D721Med (cell line): ENCODE measurements around the gene ALKBH1.
"Not testable (repeated sequence)": the region's sequence is repeated elsewhere in the genome, so short reads cannot be mapped to it uniquely, and the experiment has no call there.

Source experiments
- DNase-seq: peaks from one replicate; pipeline ENCODE4 v3.0.0; 2011; ENCODE audit warnings: low spot score; ENCODE audit not compliant: insufficient read length
- FAIRE-seq: peaks from 2 replicates; lab custom pipeline; 2011; peaks lifted over from hg19 to GRCh38; lab: Jason Lieb, UNC
- CTCF ChIP-seq: IDR thresholded peaks from 2 replicates; pipeline ENCODE4 v1.5.1; 2012; ENCODE audit warnings: mild to moderate bottlenecking, control low read depth; ENCODE audit not compliant: insufficient read depth; ENCODE audit errors: missing control alignments

Gene ALKBH1

DNA sequence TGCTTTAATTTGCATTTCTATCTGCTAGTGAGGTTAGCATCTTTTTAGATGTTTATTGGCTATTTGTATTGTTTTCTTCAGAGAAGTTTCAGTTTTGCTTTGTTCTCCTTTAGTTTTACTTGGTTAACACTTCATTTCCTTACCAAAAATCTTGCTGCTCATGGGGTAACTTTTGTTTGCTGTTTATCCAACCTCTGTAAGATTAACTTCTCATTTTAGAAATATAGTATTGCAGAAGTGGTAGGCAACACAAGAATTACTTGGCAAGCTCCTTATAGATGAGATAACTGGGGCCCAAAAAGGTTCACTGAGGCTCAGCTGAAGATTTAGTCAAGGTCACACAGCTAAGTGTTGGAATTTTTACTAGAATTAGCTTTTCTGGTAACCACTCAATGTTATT lies 40.5 kb downstream of the ALKBH1 start:
- no peak for TF ChIP-seq CTCF
- FAIRE-seq (no peak), DNase-seq (no peak)

GRCh38 chr14:77663293-77663692 lies 44.5 kb downstream of the ALKBH1 start:
- TF ChIP-seq CTCF, result no peak
- FAIRE-seq (no peak), DNase-seq (no peak)

DNA sequence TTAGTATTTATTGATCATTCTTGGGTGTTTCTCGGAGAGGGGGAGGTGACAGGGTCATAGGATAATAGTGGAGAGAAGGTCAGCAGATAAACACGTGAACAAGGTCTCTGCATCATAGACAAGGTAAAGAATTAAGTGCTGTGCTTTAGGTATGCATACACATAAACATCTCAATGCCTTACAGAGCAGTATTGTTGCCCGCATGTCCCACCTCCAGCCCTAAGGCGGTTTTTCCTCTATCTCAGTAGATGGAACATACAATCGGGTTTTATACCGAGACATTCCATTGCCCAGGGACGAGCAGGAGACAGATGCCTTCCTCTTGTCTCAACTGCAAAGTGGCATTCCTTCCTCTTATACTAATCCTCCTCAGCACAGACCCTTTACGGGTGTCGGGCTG lies 46.3 kb downstream of the ALKBH1 start:
- FAIRE-seq, DNase-seq: not testable (repeated sequence)

- FAIRE-seq (no peak), DNase-seq (no peak)
- TF ChIP-seq CTCF, result no peak
Measured at GRCh38 chr14:77660754-77661153, 47.1 kb downstream of the ALKBH1 start.

DNA sequence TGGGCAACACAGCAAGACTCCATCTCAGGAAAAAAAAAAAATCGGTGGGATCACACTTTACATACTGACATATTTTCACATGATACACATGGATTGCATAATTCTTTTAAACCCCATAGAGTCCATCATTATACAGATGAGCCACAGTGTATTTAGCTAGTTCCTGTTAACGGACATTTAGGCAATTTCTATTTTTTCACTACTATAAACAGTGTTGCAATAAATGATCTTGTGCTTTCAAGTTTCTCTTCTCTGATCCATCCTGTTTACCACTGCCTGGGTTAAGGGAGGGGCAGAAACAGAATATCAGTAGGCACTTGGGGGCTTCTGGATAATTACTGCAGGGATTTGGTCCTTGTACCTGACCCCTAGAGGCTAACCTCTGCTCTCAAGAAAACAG lies 48.0 kb downstream of the ALKBH1 start:
- no peak for TF ChIP-seq CTCF
- DNase-seq, result no peak
- no peak for FAIRE-seq

- DNase-seq (no peak), FAIRE-seq (no peak)
- TF ChIP-seq CTCF, result no peak
Measured at GRCh38 chr14:77657280-77657679, 50.5 kb downstream of the ALKBH1 start.

DNA sequence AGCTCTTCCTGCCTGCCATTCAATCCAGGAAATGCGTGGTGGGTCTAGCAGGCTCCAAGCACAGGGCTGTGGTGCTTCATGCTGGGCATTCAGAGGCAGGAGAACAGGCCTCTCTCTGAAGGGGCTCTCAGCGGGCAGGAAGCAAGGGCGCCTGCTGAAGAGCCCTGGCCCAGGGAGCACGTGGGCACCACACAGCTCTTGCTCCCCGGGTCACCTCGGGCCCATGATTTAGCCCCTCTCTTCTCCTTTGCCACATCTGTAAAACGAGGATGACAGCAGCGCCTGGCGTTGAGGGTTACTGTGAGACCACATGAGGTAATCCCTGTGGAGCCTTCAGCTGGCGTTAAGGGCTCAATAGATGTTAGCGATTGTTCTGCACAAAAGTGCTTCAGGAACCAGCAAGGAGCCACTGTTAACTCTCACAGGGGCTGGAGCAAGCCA lies 53.8 kb downstream of the ALKBH1 start:
- TF ChIP-seq CTCF, result no peak
- FAIRE-seq (no peak), DNase-seq (no peak)

DNA sequence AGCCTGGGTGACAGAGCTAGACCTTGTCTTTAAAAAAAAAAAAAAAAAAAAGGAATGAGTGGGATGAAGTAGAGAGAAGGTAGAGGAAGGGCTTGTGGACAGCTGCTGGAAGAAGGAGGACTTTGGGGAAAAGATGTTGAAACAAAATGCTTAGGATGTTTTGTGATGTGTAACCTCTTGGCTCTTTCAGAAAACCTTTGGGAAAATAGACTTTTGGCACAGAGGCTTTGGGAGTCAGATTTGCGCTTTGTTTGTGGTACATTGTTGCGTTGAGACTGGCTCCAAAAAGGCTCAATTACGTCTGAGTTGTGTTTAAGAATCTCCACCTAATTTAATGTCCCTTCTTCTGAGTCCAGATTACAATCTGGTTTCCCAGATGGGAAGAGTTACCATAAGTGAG lies 58.5 kb downstream of the ALKBH1 start:
- no peak for TF ChIP-seq CTCF
- FAIRE-seq (no peak), DNase-seq (no peak)
